Upper lobe of right lung (tissue), 1 donor: ENCODE measurements around the gene GABBR1. TPM values are rescaled to one million over a fixed set of nuclear protein-coding genes. Genes with fewer than 3 reads are reported as not detected.
A peak's percentile ranks its signal among the peaks of the same experiment; 100 is the strongest.
"Not testable (repeated sequence)": the region's sequence is repeated elsewhere in the genome, so short reads cannot be mapped to it uniquely, and the experiment has no call there.

ENCODE experiments used
- ATAC-seq: fragments of 200-7000 bp; cut with Tn5 transposase; one replicate; pipeline ENCODE4 v1.9.1; 2020; ENCODE audit warnings: mild to moderate bottlenecking, moderate library complexity
- DNase-seq: peaks from one replicate; pipeline ENCODE4 v3.0.0-alpha.2; 2020
- H3K27ac ChIP-seq: fragments of 200-600 bp; one replicate; pipeline ENCODE4 v1.8.0; 2022
- H3K27me3 ChIP-seq: fragments of 200-600 bp; one replicate; pipeline ENCODE4 v1.8.0; 2022; ENCODE audit warnings: mild to moderate bottlenecking
- H3K36me3 ChIP-seq: fragments of 200-600 bp; one replicate; pipeline ENCODE4 v1.8.0; 2022
- H3K4me1 ChIP-seq: fragments of 200-600 bp; one replicate; pipeline ENCODE4 v1.8.0; 2022
- H3K4me3 ChIP-seq: fragments of 200-600 bp; one replicate; pipeline ENCODE4 v1.8.0; 2022; ENCODE audit warnings: mild to moderate bottlenecking
- H3K9me3 ChIP-seq: fragments of 200-600 bp; one replicate; pipeline ENCODE4 v1.8.0; 2022
- intact Hi-C: fragments of 100-400 bp; cut with DNase I; formaldehyde crosslinking; loops from one replicate; pipeline ENCODE4 v1.11.0; 2022
- total RNA-seq: library from RNA; stranded (reverse); fragmentation: NEBNext Ultra II Directional; extraction: Animal tissue kit (Norgen Biotek cat#: 25700); gene quantifications from one replicate; pipeline ENCODE4 v1.2.1, GENCODE V29; 2021
- TF ChIP-seq, protein P1 (sequence below): fragments of 200-600 bp; IDR thresholded peaks from one replicate; pipeline ENCODE4 v1.8.0; 2022; ENCODE audit warnings: antibody characterized with exemption
- donor health status: DM: no; HTN: yes; CAD: no; lungs with severe emphysema.

The GABBR1 gene
- total RNA-seq, 1 donor from 2014 or later = 40.1 TPM

GRCh38 chr6:29678114-29678513 lies 45.1 kb upstream of the GABBR1 start:
- TF ChIP-seq, protein P1, sequence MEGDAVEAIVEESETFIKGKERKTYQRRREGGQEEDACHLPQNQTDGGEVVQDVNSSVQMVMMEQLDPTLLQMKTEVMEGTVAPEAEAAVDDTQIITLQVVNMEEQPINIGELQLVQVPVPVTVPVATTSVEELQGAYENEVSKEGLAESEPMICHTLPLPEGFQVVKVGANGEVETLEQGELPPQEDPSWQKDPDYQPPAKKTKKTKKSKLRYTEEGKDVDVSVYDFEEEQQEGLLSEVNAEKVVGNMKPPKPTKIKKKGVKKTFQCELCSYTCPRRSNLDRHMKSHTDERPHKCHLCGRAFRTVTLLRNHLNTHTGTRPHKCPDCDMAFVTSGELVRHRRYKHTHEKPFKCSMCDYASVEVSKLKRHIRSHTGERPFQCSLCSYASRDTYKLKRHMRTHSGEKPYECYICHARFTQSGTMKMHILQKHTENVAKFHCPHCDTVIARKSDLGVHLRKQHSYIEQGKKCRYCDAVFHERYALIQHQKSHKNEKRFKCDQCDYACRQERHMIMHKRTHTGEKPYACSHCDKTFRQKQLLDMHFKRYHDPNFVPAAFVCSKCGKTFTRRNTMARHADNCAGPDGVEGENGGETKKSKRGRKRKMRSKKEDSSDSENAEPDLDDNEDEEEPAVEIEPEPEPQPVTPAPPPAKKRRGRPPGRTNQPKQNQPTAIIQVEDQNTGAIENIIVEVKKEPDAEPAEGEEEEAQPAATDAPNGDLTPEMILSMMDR = no peak
- Histone ChIP-seq H3K27me3 (no peaks in the 10 kb centered on the region), H3K4me3 (no peak overlapping the region), H3K4me1 (no peaks in the 10 kb centered on the region), H3K36me3 (no peaks in the 10 kb centered on the region), H3K27ac (no peak overlapping the region), H3K9me3 (no peaks in the 10 kb centered on the region)
- no peak for DNase-seq
- ATAC-seq = no peak
- intact Hi-C loops = no loop called here

DNA sequence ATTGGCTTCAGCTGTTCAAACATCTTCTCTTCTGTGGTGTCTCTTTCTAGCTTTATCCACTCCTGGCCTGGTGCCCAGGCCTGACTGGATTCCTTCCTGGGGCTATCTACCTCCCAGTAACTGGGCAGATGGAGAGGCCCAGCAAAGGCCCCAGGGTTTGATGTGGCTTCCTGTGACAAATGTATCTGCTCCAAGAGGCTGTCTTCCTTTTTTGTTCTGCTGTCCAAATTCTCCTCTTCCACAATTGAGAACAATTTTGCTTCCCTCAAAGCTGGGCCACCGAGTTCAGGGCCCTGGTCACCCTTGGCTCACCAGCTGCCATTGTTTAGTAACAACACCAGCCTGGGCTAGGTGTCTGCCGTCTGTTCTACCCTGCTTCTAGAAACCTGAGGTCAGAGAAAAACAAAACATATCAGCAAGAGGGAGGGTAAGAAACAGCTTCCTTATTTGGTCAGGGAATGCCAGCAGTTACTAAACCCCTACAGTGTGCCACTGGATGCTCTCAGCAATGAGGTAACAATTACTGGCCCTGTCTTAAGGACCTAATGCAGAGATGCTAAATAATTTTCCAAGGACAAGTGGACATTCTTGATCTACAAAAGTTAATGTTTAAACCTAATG lies 44.1 kb upstream of the GABBR1 start:
- no peak overlapping the region for H3K27ac ChIP-seq
- ATAC-seq (peak; percentile 48), DNase-seq (no peak)
- H3K4me3 ChIP-seq = no peak overlapping the region
- H3K27me3 ChIP-seq = peaks cover 5% of the 10 kb centered on the region
- no peaks in the 10 kb centered on the region for H3K4me1 ChIP-seq
- H3K36me3 ChIP-seq = no peaks in the 10 kb centered on the region
- H3K9me3 ChIP-seq = no peaks in the 10 kb centered on the region
- intact Hi-C loops = no loop called here
- TF ChIP-seq, protein P1 = no peak

DNA sequence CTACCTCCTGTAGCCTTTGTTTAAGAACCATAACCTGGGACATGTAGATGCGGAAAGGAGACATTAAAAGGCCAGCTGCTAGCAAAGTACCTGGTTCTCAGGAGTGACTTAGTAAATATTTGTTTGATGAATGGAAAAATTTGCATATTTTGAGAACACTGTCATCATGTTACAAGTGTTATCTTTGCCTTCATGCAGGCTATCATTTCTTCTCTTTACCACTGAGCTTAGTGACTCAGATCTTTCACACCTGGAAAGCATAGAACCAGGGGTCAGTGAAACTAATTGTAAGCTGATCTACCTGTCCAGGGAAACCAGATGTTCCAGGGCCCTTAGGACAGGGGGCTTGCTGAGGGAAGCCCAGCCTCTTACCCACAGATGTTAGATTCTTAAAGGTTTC lies 42.6 kb upstream of the GABBR1 start:
- no peak for DNase-seq
- TF ChIP-seq, protein P1 = no peak
- Histone ChIP-seq H3K27ac (no peak overlapping the region), H3K27me3 (peaks cover 18% of the 10 kb centered on the region), H3K9me3 (no peaks in the 10 kb centered on the region), H3K4me3 (no peak overlapping the region), H3K36me3 (no peaks in the 10 kb centered on the region), H3K4me1 (no peaks in the 10 kb centered on the region)
- intact Hi-C loops = no loop called here
- ATAC-seq = no peak

- H3K27me3 ChIP-seq = peaks cover 22% of the 10 kb centered on the region
- ATAC-seq (no peak), DNase-seq (no peak)
- no peak overlapping the region for H3K27ac ChIP-seq
- no peak overlapping the region for H3K4me3 ChIP-seq
- H3K36me3 ChIP-seq = no peaks in the 10 kb centered on the region
- H3K9me3 ChIP-seq = no peaks in the 10 kb centered on the region
- intact Hi-C loops = no loop called here
- no peaks in the 10 kb centered on the region for H3K4me1 ChIP-seq
- TF ChIP-seq, protein P1 = no peak
Measured at GRCh38 chr6:29674008-29674407, 41.0 kb upstream of the GABBR1 start.

GRCh38 chr6:29673161-29673560 lies 40.2 kb upstream of the GABBR1 start:
- H3K4me1 ChIP-seq = no peaks in the 10 kb centered on the region
- peaks cover 23% of the 10 kb centered on the region for H3K27me3 ChIP-seq
- TF ChIP-seq, protein P1 = no peak
- DNase-seq (no peak), ATAC-seq (no peak)
- intact Hi-C loops = no loop called here
- no peak overlapping the region for H3K27ac ChIP-seq
- H3K9me3 ChIP-seq = no peaks in the 10 kb centered on the region
- no peaks in the 10 kb centered on the region for H3K36me3 ChIP-seq
- no peak overlapping the region for H3K4me3 ChIP-seq

GRCh38 chr6:29672116-29672515 lies 39.1 kb upstream of the GABBR1 start:
- ATAC-seq, DNase-seq, H3K4me3 ChIP-seq, H3K9me3 ChIP-seq, H3K36me3 ChIP-seq, intact Hi-C loops, H3K27ac ChIP-seq, H3K4me1 ChIP-seq: not testable (repeated sequence)
- H3K27me3 ChIP-seq = peaks cover 23% of the 10 kb centered on the region
